ENCODE data around the gene ACSS3. TPM values are rescaled to one million over a fixed set of nuclear protein-coding genes. Genes with fewer than 3 reads are reported as not detected.
A peak's percentile ranks its signal among the peaks of the same experiment; 100 is the strongest.
"Not testable (repeated sequence)": the region's sequence is repeated elsewhere in the genome, so short reads cannot be mapped to it uniquely, and the experiment has no call there.

Gene ACSS3
- polyA plus RNA-seq (2011; rRNA removed) (6.2 and 10.2 TPM in 2 replicates), polyA minus RNA-seq (2011; rRNA and poly(A)+ RNA removed) (7.0 and 10.0 TPM in 2 replicates)

- Histone ChIP-seq H3K36me3 (ENCODE audit: control insufficient read depth, insufficient read depth, low read length) (no peaks in the 10 kb centered on the region), H3K4me3 (ENCODE audit: low read depth, low read length) (peak within 1 kb of the TSS; percentile 56), H3K27me3 (ENCODE audit: control insufficient read depth, insufficient read depth, low read length) (no peaks in the 10 kb centered on the region)
- CTCF ChIA-PET, result interaction anchor here (1.5 kb wide), 1 partner anchor 51 kb away, joined by 3 read pairs; no protein-coding TSS in a partner anchor
- POLR2A ChIA-PET, result no interaction called here
- TF ChIP-seq CTCF (IDR thresholded peaks at IDR 0.05; ENCODE audit: insufficient read depth, low read depth, low read length), result no peak
- DNase-seq (ENCODE audit: low read depth), result no peak
Observed at GRCh38 chr12:81077686-81078441, at the start of gene ACSS3. Gene ACSS3, plus strand, starts transcription at chr12:81078079. Its CDS starts 42 bp downstream, at chr12:81078121.

GRCh38 chr12:81034926-81035325, 43.0 kb upstream of the ACSS3 start:
- POLR2A ChIA-PET, result interaction anchor here (0.7 kb wide), 1 partner anchor 13 kb away, joined by 4 read pairs; no protein-coding TSS in a partner anchor
- no peak for TF ChIP-seq CTCF (IDR thresholded peaks at IDR 0.05; ENCODE audit: insufficient read depth, low read depth, low read length)
- no peak for DNase-seq (ENCODE audit: low read depth)
- Histone ChIP-seq H3K27me3 (ENCODE audit: control insufficient read depth, insufficient read depth, low read length) (no peaks in the 10 kb centered on the region), H3K4me3 (ENCODE audit: low read depth, low read length) (no peak overlapping the region), H3K36me3 (ENCODE audit: control insufficient read depth, insufficient read depth, low read length) (no peaks in the 10 kb centered on the region)
- CTCF ChIA-PET, result no interaction called here

GRCh38 chr12:81039231-81039630, 38.6 kb upstream of the ACSS3 start:
- no peak overlapping the region for H3K4me3 ChIP-seq (ENCODE audit: low read depth, low read length)
- POLR2A ChIA-PET, result no interaction called here
- CTCF ChIA-PET, result no interaction called here
- TF ChIP-seq CTCF (IDR thresholded peaks at IDR 0.05; ENCODE audit: insufficient read depth, low read depth, low read length), result no peak
- no peaks in the 10 kb centered on the region for H3K27me3 ChIP-seq (ENCODE audit: control insufficient read depth, insufficient read depth, low read length)
- H3K36me3 ChIP-seq (ENCODE audit: control insufficient read depth, insufficient read depth, low read length), result no peaks in the 10 kb centered on the region
- no peak for DNase-seq (ENCODE audit: low read depth)

- TF ChIP-seq CTCF (IDR thresholded peaks at IDR 0.05; ENCODE audit: insufficient read depth, low read depth, low read length), result no peak
- no peak for DNase-seq (ENCODE audit: low read depth)
- Histone ChIP-seq H3K27me3 (ENCODE audit: control insufficient read depth, insufficient read depth, low read length) (no peaks in the 10 kb centered on the region), H3K36me3 (ENCODE audit: control insufficient read depth, insufficient read depth, low read length) (no peaks in the 10 kb centered on the region), H3K4me3 (ENCODE audit: low read depth, low read length) (no peak overlapping the region)
- ChIA-PET CTCF (no interaction called here), POLR2A (no interaction called here)
Observed at GRCh38 chr12:81043979-81044740, 33.7 kb upstream of the ACSS3 start.

- H3K36me3 ChIP-seq (ENCODE audit: control insufficient read depth, insufficient read depth, low read length); DNase-seq (ENCODE audit: low read depth); H3K4me3 ChIP-seq (ENCODE audit: low read depth, low read length); CTCF ChIA-PET; POLR2A ChIA-PET; H3K27me3 ChIP-seq (ENCODE audit: control insufficient read depth, insufficient read depth, low read length): not testable (repeated sequence)
Observed at GRCh38 chr12:81064971-81065370, 12.9 kb upstream of the ACSS3 start.

All from BJ (cell line).